Liver (tissue), 3 donors: ENCODE results near the gene SPAG9.

Experiments
- GABPA ChIP-seq, 2 donors: IDR thresholded peaks in 1 of 2; conservative IDR thresholded peaks in 1 of 2; 2 replicates each; pipeline ENCODE4 v1.6.1; 2016; ENCODE audit warnings: antibody characterized with exemption in 2 of 2, mild to moderate bottlenecking in 1 of 2, moderate library complexity in 1 of 2
- TAF1 ChIP-seq: conservative IDR thresholded peaks from 2 replicates; pipeline ENCODE4 v1.6.1; 2016; ENCODE audit warnings: antibody characterized with exemption, mild to moderate bottlenecking
- TF ChIP-seq, protein P1 (sequence below): fragments of 150-350 bp; IDR thresholded peaks from 2 replicates; pipeline ENCODE4 v1.5.1; 2017; ENCODE audit warnings: improper control_type of control experiment, low read depth, low read length; ENCODE audit not compliant: missing input control
- donor health status: healthy.
- donor health status: healthy.

DNA sequence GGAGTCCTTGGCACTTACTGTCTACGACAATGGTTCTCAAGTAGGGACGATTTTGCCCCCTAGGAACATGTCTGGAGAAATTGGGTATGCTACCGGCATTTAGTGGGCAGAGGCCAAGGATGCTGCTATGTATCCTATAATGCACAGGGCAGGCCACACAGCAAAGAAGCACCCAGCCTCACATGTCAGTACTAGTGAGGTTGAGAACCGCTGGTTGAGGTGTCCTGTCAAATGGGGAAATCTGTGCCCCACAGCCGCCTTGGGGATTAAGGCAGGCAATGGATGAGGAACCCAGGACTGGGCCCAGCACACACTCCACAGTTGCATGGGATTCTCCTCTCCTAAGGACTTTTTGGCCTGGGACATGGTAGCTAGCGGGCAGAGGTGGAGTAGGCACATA lies 167.8 kb downstream of the SPAG9 start:
- TF ChIP-seq, protein P1, sequence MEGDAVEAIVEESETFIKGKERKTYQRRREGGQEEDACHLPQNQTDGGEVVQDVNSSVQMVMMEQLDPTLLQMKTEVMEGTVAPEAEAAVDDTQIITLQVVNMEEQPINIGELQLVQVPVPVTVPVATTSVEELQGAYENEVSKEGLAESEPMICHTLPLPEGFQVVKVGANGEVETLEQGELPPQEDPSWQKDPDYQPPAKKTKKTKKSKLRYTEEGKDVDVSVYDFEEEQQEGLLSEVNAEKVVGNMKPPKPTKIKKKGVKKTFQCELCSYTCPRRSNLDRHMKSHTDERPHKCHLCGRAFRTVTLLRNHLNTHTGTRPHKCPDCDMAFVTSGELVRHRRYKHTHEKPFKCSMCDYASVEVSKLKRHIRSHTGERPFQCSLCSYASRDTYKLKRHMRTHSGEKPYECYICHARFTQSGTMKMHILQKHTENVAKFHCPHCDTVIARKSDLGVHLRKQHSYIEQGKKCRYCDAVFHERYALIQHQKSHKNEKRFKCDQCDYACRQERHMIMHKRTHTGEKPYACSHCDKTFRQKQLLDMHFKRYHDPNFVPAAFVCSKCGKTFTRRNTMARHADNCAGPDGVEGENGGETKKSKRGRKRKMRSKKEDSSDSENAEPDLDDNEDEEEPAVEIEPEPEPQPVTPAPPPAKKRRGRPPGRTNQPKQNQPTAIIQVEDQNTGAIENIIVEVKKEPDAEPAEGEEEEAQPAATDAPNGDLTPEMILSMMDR: no peak
- no peak for TF ChIP-seq TAF1
- no peak for TF ChIP-seq GABPA (IDR thresholded peaks at IDR 0.05 in 1 of 2, conservative IDR thresholded peaks at IDR 0.05 in 1 of 2)
